IMR-90 (cell line): Measurements from ENCODE around the gene TRIM44. TPM values are rescaled to one million over a fixed set of nuclear protein-coding genes. Genes with fewer than 3 reads are reported as not detected.

Experiments
- ATAC-seq: fragments of 200-7000 bp; cut with Tn5 transposase; 2 replicates; pipeline ENCODE4 v1.9.1; 2020; ENCODE audit warnings: low read depth, mild to moderate bottlenecking, moderate library complexity
- BruUV-seq: library from RNA; stranded (reverse); fragments of 400-500 nt; replicated peaks from 2 replicates; lab custom pipeline; 2021; lab: Mats Ljungman, UMichigan
- CTCF ChIA-PET: fragments of 300-600 bp; formaldehyde crosslinking; extraction: SDS; loops from one replicate; lab custom pipeline; 2021; ENCODE audit warnings: antibody characterized with exemption; lab: Yijun Ruan, JAX
- POLR2A ChIA-PET: fragments of 300-600 bp; sonication (Branson Sonifier 250); formaldehyde crosslinking; loops from one replicate; lab custom pipeline; 2022; ENCODE audit warnings: antibody characterized with exemption; ENCODE audit not compliant: unreplicated experiment; lab: Charles Lee
- DNase-seq: peaks from one replicate; pipeline ENCODE4 v3.0.0; 2013
- H2AFZ ChIP-seq: replicated peaks from 2 replicates; pipeline ENCODE3; 2013; ENCODE audit warnings: low read length, mild to moderate bottlenecking; ENCODE audit not compliant: poor library complexity
- H2AK5ac ChIP-seq: 2 replicates; pipeline ENCODE4 v1.6.1; 2013; ENCODE audit warnings: low read depth, low read length, inconsistent platforms
- H2AK9ac ChIP-seq: replicated peaks from 2 replicates; pipeline ENCODE3; 2013; ENCODE audit warnings: mild to moderate bottlenecking, low read depth, low read length, moderate library complexity; ENCODE audit not compliant: poor library complexity
- H2BK120ac ChIP-seq: 2 replicates; pipeline ENCODE4 v1.6.1; 2013; ENCODE audit warnings: low read depth, low read length, inconsistent platforms
- H2BK15ac ChIP-seq: 3 replicates; pipeline ENCODE4 v1.6.1; 2013; ENCODE audit warnings: low read depth, low read length, inconsistent platforms
- H2BK20ac ChIP-seq: 2 replicates; pipeline ENCODE4 v1.6.1; 2013; ENCODE audit warnings: low read depth, mild to moderate bottlenecking, inconsistent platforms, low read length, moderate library complexity
- H2BK5ac ChIP-seq: 2 replicates; pipeline ENCODE4 v1.6.1; 2013; ENCODE audit warnings: mild to moderate bottlenecking, low read depth, low read length, inconsistent platforms; ENCODE audit not compliant: poor library complexity, severe bottlenecking
- H3K14ac ChIP-seq: replicated peaks from 2 replicates; pipeline ENCODE4 v1.6.1; 2013; ENCODE audit warnings: low read depth, low read length, inconsistent platforms
- H3K18ac ChIP-seq: 2 replicates; pipeline ENCODE4 v1.6.1; 2013; ENCODE audit warnings: low read depth, low read length, control low read depth
- H3K23ac ChIP-seq: 2 replicates; pipeline ENCODE4 v1.6.1; 2013; ENCODE audit warnings: low read depth, low read length, inconsistent platforms
- H3K27ac ChIP-seq: 2 replicates; pipeline ENCODE4 v1.5.1; 2013; ENCODE audit warnings: mild to moderate bottlenecking, control low read depth, low read length; ENCODE audit not compliant: insufficient read depth
- H3K27me3 ChIP-seq: 2 replicates; pipeline ENCODE4 v1.6.1; 2013; ENCODE audit warnings: low read length; ENCODE audit not compliant: control insufficient read depth, insufficient read depth
- H3K36me3 ChIP-seq: 2 replicates; pipeline ENCODE4 v1.6.1; 2013; ENCODE audit warnings: low read length, mixed read lengths; ENCODE audit not compliant: control insufficient read depth, insufficient read depth
- H3K4ac ChIP-seq: 2 replicates; pipeline ENCODE4 v1.6.1; 2013; ENCODE audit warnings: low read depth, low read length, inconsistent platforms
- H3K4me1 ChIP-seq: 2 replicates; pipeline ENCODE4 v1.6.1; 2013; ENCODE audit warnings: low read length, mixed read lengths; ENCODE audit not compliant: control insufficient read depth, insufficient read depth
- H3K4me2 ChIP-seq: 2 replicates; pipeline ENCODE4 v1.6.1; 2013; ENCODE audit warnings: low read depth, mild to moderate bottlenecking, control low read depth, low read length, moderate library complexity
- H3K4me3 ChIP-seq: 2 replicates; pipeline ENCODE4 v1.5.1; 2013; ENCODE audit warnings: low read depth, mild to moderate bottlenecking, control low read depth, low read length, moderate library complexity; ENCODE audit not compliant: insufficient read depth
- H3K56ac ChIP-seq: 2 replicates; pipeline ENCODE4 v1.6.1; 2013; ENCODE audit warnings: low read length, inconsistent platforms; ENCODE audit not compliant: insufficient read depth; ENCODE audit errors: extremely low read depth
- H3K79me1 ChIP-seq, 2 experiments: 2 replicates each; pipeline ENCODE4 v1.6.1; 2013; ENCODE audit warnings: low read length in 2 of 2, inconsistent platforms in 1 of 2, low read depth in 1 of 2
- H3K9ac ChIP-seq: 2 replicates; pipeline ENCODE4 v1.6.1; 2013; ENCODE audit warnings: low read depth, low read length, control low read depth
- H3K9me1 ChIP-seq: 2 replicates; pipeline ENCODE4 v1.6.1; 2013; ENCODE audit warnings: low read length, inconsistent platforms; ENCODE audit not compliant: insufficient read depth
- H3K9me3 ChIP-seq: 2 replicates; pipeline ENCODE4 v1.6.1; 2013; ENCODE audit warnings: low read length; ENCODE audit not compliant: control insufficient read depth, insufficient read depth
- H4K20me1 ChIP-seq: 2 replicates; pipeline ENCODE4 v1.6.1; 2013; ENCODE audit warnings: low read length, inconsistent platforms; ENCODE audit not compliant: insufficient read depth
- H4K5ac ChIP-seq: 2 replicates; pipeline ENCODE4 v1.6.1; 2013; ENCODE audit warnings: mild to moderate bottlenecking, low read depth, low read length, control low read depth
- H4K8ac ChIP-seq, 2 experiments: 2 replicates each; pipeline ENCODE4 v1.6.1; 2013; ENCODE audit warnings: low read depth in 2 of 2, low read length in 2 of 2, control low read depth in 1 of 2, inconsistent platforms in 1 of 2
- H4K91ac ChIP-seq: 2 replicates; pipeline ENCODE4 v1.6.1; 2013; ENCODE audit warnings: low read depth, low read length, inconsistent platforms; ENCODE audit not compliant: insufficient read depth
- BHLHE40 ChIP-seq: fragments of 150-350 bp; IDR thresholded peaks from 2 replicates; pipeline ENCODE4 v1.6.1; 2016; ENCODE audit warnings: mild to moderate bottlenecking, low read depth, low read length
- CEBPB ChIP-seq: IDR thresholded peaks from 2 replicates; pipeline ENCODE4 v1.6.1; 2012; ENCODE audit warnings: low read depth, low read length, improper control_type of control experiment
- CHD1 ChIP-seq: IDR thresholded peaks from 2 replicates; pipeline ENCODE4 v1.6.1; 2012; ENCODE audit warnings: low read depth, low read length, improper control_type of control experiment
- ELK1 ChIP-seq: fragments of 150-350 bp; IDR thresholded peaks from 2 replicates; pipeline ENCODE4 v1.6.1; 2016; ENCODE audit warnings: low read depth, mild to moderate bottlenecking, low read length, moderate library complexity, borderline replicate concordance
- FOS ChIP-seq: fragments of 150-350 bp; IDR thresholded peaks from 2 replicates; pipeline ENCODE4 v1.6.1; 2016; ENCODE audit warnings: low read depth, low read length
- MAFK ChIP-seq: IDR thresholded peaks from 2 replicates; pipeline ENCODE4 v1.6.1; 2012; ENCODE audit warnings: low read depth, low read length, improper control_type of control experiment
- MAZ ChIP-seq: IDR thresholded peaks from 2 replicates; pipeline ENCODE4 v1.6.1; 2012; ENCODE audit warnings: low read depth, mild to moderate bottlenecking, low read length, improper control_type of control experiment, moderate library complexity, borderline replicate concordance
- MXI1 ChIP-seq: IDR thresholded peaks from 2 replicates; pipeline ENCODE4 v1.6.1; 2012; ENCODE audit warnings: low read depth, mild to moderate bottlenecking, low read length, moderate library complexity, borderline replicate concordance
- NFE2L2 ChIP-seq: fragments of 150-350 bp; IDR thresholded peaks from 2 replicates; pipeline ENCODE4 v1.6.1; 2016; ENCODE audit warnings: low read depth, mild to moderate bottlenecking, low read length
- POLR2A ChIP-seq: IDR thresholded peaks from 2 replicates; pipeline ENCODE4 v1.6.1; 2012; ENCODE audit warnings: mild to moderate bottlenecking, low read depth, low read length
- RAD21 ChIP-seq: IDR thresholded peaks from 2 replicates; pipeline ENCODE4 v1.6.1; 2012; ENCODE audit warnings: low read length, improper control_type of control experiment
- RCOR1 ChIP-seq: IDR thresholded peaks from 2 replicates; pipeline ENCODE4 v1.6.1; 2012; ENCODE audit warnings: mild to moderate bottlenecking, low read length, improper control_type of control experiment; ENCODE audit not compliant: insufficient replicate concordance
- RFX5 ChIP-seq: IDR thresholded peaks from 2 replicates; pipeline ENCODE4 v1.8.0; 2012; ENCODE audit warnings: low read depth, mild to moderate bottlenecking, low read length, moderate library complexity
- SMC3 ChIP-seq: fragments of 150-350 bp; IDR thresholded peaks from 2 replicates; pipeline ENCODE4 v1.6.1; 2016; ENCODE audit warnings: low read depth, mild to moderate bottlenecking, antibody characterized with exemption, low read length, moderate library complexity
- WGBS, 2 experiments: methylation state at CpG; one replicate each; pipeline versions ENCODE4 v1.1.5 to v1.1.7; 2013; ENCODE audit warnings: missing lambda C conversion rate in 2 of 2; ENCODE audit not compliant: insufficient read length in 1 of 2; ENCODE audit errors: extremely low coverage in 2 of 2; 5-methylcytosine and 5-hydroxymethylcytosine counted together
- dilution Hi-C: fragments of 300-500 bp; cut with HindIII; formaldehyde crosslinking; loops from one replicate; pipeline ENCODE4 v1.14.3; 2018; ENCODE audit warnings: low sequenced_read_pairs; ENCODE audit not compliant: unreplicated experiment
- in situ Hi-C: fragments of 300-500 bp; cut with MboI; formaldehyde crosslinking; loops from 3 replicates; pipeline ENCODE4 v1.14.3; 2019; ENCODE audit warnings: low sequenced_read_pairs, inconsistent platforms, mixed read lengths
- intact Hi-C: fragments of 100-400 bp; cut with micrococcal nuclease; formaldehyde crosslinking; loops from 2 replicates; pipeline ENCODE4 v1.10.0; 2022
- polyA plus RNA-seq, 3 experiments: library from polyadenylated mRNA; depleted of rRNA; stranded (reverse); fragments of >200 nt; gene quantifications; 2 replicates each; pipeline ENCODE4 v1.2.3, GENCODE V29; 2012; ENCODE audit warnings: low replicate concordance in 1 of 3
- total RNA-seq: library from RNA; depleted of rRNA; stranded (reverse); fragments of >200 nt; gene quantifications from 2 replicates; pipeline ENCODE4 v1.2.3, GENCODE V29; 2012
- TF ChIP-seq, protein P1 (sequence below): fragments of 150-350 bp; IDR thresholded peaks from 2 replicates; pipeline ENCODE4 v1.6.1; 2017; ENCODE audit warnings: mild to moderate bottlenecking, antibody characterized with exemption, low read length, low read depth
- TF ChIP-seq, protein P2 (sequence below): conservative IDR thresholded peaks from 2 replicates; pipeline ENCODE4 v1.5.1; 2012; ENCODE audit warnings: mild to moderate bottlenecking, low read depth, low read length, improper control_type of control experiment

Gene TRIM44
- total and polyA plus RNA-seq, 2 of the 4 experiments (the other 2 are of a cell fraction), result 50.7 to 104 TPM

GRCh38 chr11:35814720-35815305 is 152.2 kb downstream of the TRIM44 start:
- H3K23ac ChIP-seq, result no peak overlapping the region
- no peak overlapping the region for H2BK5ac ChIP-seq
- H3K56ac ChIP-seq, result no peak overlapping the region
- H3K4ac ChIP-seq, result no peak overlapping the region
- BruUV-seq, result no TSS peak
- H3K9me1 ChIP-seq, result peaks cover 2% of the 10 kb centered on the region; the same call in 1 of the 2 replicates
- no peaks in the 10 kb centered on the region for H4K20me1 ChIP-seq
- no peak overlapping the region for H4K8ac ChIP-seq
- H3K27ac ChIP-seq, result no peak overlapping the region
- H2BK20ac ChIP-seq, result no peak overlapping the region
- H3K18ac ChIP-seq, result no peak overlapping the region
- H3K14ac ChIP-seq, result no peak overlapping the region
- dilution Hi-C loops (no loop called here), intact Hi-C loops (no loop called here), in situ Hi-C loops (loop anchor here (25.0 kb wide), 1 partner anchor 672 kb away; no protein-coding TSS in a partner anchor)
- H3K36me3 ChIP-seq, result no peaks in the 10 kb centered on the region
- no peak overlapping the region for H3K4me3 ChIP-seq
- no peak overlapping the region for H2AK5ac ChIP-seq
- H3K4me1 ChIP-seq, result peaks cover 2% of the 10 kb centered on the region
- ChIA-PET POLR2A (no interaction called here), CTCF (no interaction called here)
- peak; percentile 18 for DNase-seq
- TF ChIP-seq CEBPB (no peak), ELK1 (no peak), MXI1 (no peak), FOS (no peak), CHD1 (no peak), NFE2L2 (no peak), SMC3 (no peak), RCOR1 (no peak), BHLHE40 (no peak), MAZ (no peak), RFX5 (no peak), POLR2A (no peak), RAD21 (no peak), MAFK (no peak)
- TF ChIP-seq, protein P1, sequence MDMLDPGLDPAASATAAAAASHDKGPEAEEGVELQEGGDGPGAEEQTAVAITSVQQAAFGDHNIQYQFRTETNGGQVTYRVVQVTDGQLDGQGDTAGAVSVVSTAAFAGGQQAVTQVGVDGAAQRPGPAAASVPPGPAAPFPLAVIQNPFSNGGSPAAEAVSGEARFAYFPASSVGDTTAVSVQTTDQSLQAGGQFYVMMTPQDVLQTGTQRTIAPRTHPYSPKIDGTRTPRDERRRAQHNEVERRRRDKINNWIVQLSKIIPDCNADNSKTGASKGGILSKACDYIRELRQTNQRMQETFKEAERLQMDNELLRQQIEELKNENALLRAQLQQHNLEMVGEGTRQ, result no peak
- TF ChIP-seq, protein P2, sequence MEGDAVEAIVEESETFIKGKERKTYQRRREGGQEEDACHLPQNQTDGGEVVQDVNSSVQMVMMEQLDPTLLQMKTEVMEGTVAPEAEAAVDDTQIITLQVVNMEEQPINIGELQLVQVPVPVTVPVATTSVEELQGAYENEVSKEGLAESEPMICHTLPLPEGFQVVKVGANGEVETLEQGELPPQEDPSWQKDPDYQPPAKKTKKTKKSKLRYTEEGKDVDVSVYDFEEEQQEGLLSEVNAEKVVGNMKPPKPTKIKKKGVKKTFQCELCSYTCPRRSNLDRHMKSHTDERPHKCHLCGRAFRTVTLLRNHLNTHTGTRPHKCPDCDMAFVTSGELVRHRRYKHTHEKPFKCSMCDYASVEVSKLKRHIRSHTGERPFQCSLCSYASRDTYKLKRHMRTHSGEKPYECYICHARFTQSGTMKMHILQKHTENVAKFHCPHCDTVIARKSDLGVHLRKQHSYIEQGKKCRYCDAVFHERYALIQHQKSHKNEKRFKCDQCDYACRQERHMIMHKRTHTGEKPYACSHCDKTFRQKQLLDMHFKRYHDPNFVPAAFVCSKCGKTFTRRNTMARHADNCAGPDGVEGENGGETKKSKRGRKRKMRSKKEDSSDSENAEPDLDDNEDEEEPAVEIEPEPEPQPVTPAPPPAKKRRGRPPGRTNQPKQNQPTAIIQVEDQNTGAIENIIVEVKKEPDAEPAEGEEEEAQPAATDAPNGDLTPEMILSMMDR, result no peak
- no peaks in the 10 kb centered on the region for H3K27me3 ChIP-seq
- no peak overlapping the region for H3K4me2 ChIP-seq
- no peak overlapping the region for H2BK15ac ChIP-seq
- no peak overlapping the region for H2AFZ ChIP-seq
- H3K79me1 ChIP-seq, result peaks cover 0 to 15% of the 10 kb centered on the region in 2 experiments; a peak in 2 of 4 replicates
- no peaks in the 10 kb centered on the region for H3K9me3 ChIP-seq
- no peak overlapping the region for H4K5ac ChIP-seq
- no peak for ATAC-seq
- no peak overlapping the region for H3K9ac ChIP-seq
- WGBS, 2 experiments, result no CpG with 5 or more reads among the region's 3 CpGs
- H4K91ac ChIP-seq, result no peak overlapping the region
- H2AK9ac ChIP-seq, result no peak overlapping the region
- H2BK120ac ChIP-seq, result no peak overlapping the region
